ENCODE data around the gene SSX4. TPM values are rescaled to one million over a fixed set of nuclear protein-coding genes. Genes with fewer than 3 reads are reported as not detected.
"Not testable (repeated sequence)": the region's sequence is repeated elsewhere in the genome, so short reads cannot be mapped to it uniquely, and the experiment has no call there.

Gene SSX4, protein sequence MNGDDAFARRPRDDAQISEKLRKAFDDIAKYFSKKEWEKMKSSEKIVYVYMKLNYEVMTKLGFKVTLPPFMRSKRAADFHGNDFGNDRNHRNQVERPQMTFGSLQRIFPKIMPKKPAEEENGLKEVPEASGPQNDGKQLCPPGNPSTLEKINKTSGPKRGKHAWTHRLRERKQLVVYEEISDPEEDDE
- total RNA-seq, result not detected
- polyA plus RNA-seq, result not detected

GRCh38 chrX:48383239-48383638, at the start of gene SSX4:
Gene SSX4, plus strand, starts transcription at chrX:48383539. Its CDS starts 515 bp downstream, at chrX:48384054.
- POLR2A ChIA-PET (ENCODE audit: partially characterized antibody), result not testable (repeated sequence)

GRCh38 chrX:48346059-48346458, 37.3 kb upstream of the SSX4 start:
- H3K9me3 Mint-ChIP-seq; DNase-seq; H3K4me3 ChIP-seq (ENCODE audit: low read length in 2 of 2); H3K27ac ChIP-seq (ENCODE audit: low read depth, low read length); H3K4me1 Mint-ChIP-seq; H3K27ac Mint-ChIP-seq; H3K36me3 ChIP-seq (ENCODE audit: insufficient read depth, low read length); POLR2A ChIA-PET (ENCODE audit: partially characterized antibody); H3K9me3 ChIP-seq (ENCODE audit: control insufficient read depth in 1 of 2, low read length in 2 of 2); H3K4me3 Mint-ChIP-seq; H3K36me3 Mint-ChIP-seq; H3K27me3 Mint-ChIP-seq; CTCF ChIA-PET (ENCODE audit: partially characterized antibody); intact Hi-C loops (cut with micrococcal nuclease); H3K4me1 ChIP-seq (ENCODE audit: insufficient read depth, low read length); H3K27me3 ChIP-seq (ENCODE audit: insufficient read depth, low read length): not testable (repeated sequence)

More at GRCh38 chrX:48383239-48383638, at the start of gene SSX4:
- CTCF ChIA-PET (ENCODE audit: partially characterized antibody); intact Hi-C loops (cut with micrococcal nuclease); H3K27ac ChIP-seq (ENCODE audit: low read depth, low read length); H3K9me3 ChIP-seq (ENCODE audit: control insufficient read depth in 1 of 2, low read length in 2 of 2); DNase-seq; H3K9me3 Mint-ChIP-seq; H3K27me3 Mint-ChIP-seq; H3K27ac Mint-ChIP-seq; H3K36me3 Mint-ChIP-seq; H3K27me3 ChIP-seq (ENCODE audit: insufficient read depth, low read length); H3K4me3 Mint-ChIP-seq; H3K4me1 Mint-ChIP-seq; H3K4me1 ChIP-seq (ENCODE audit: insufficient read depth, low read length); H3K4me3 ChIP-seq (ENCODE audit: low read length in 2 of 2); H3K36me3 ChIP-seq (ENCODE audit: insufficient read depth, low read length): not testable (repeated sequence)

DNA sequence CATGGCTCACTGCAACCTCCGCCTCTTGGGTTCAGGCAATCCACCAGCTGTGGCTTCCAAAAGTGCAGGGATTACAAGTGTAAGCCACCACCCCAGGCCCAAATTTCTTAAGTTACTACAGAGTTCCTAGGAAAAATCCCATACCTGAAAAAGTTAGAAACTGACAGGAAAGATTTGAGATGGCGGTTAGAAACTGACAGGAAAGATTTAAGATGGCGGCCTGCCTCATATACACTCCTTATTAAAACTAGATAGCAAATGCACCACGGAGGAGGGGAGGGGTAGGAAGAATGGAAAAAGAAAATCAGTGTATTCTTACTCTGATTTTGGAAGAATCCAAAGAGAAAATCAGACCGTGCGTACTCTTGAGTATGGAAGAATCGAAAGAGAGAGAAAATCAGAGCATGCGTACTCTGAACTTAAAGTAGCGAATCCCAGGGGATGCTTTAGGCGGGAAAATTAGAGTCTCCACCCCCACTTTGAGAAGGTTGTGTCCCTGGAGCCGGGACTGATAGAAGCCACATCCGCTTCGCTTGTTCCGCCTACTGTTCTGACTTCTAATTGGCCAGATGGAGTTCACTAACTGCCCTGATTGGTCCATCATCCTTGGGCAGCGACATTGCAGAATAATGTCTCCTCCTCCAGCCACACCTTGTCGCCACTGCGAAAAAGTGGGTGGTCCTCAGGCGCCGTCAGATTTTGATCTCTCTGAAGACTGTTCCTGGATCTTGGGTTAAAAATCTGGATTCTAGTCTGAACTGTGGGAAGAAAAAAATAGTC, 26.8 kb upstream of the SSX4 start, which contains the start of gene SSX3:
Gene SSX3, minus strand, starts transcription at position 389 of the 780 bp plus-strand sequence. CDS start 1,454 bp downstream, outside the sequence.
- CTCF ChIA-PET (ENCODE audit: partially characterized antibody); H3K27ac ChIP-seq (ENCODE audit: low read depth, low read length); H3K9me3 ChIP-seq (ENCODE audit: control insufficient read depth in 1 of 2, low read length in 2 of 2): not testable (repeated sequence)

GRCh38 chrX:48357681-48358080, 25.7 kb upstream of the SSX4 start:
- DNase-seq, result no peak
- H3K4me3 Mint-ChIP-seq, result no peak overlapping the region
- POLR2A ChIA-PET (ENCODE audit: partially characterized antibody), result no interaction called here
- peaks cover 0 to 3% (median 0%) of the 10 kb centered on the region in 8 donors for H3K9me3 Mint-ChIP-seq
- peaks cover 0 to 1% of the 10 kb centered on the region in 2 donors for H3K27me3 Mint-ChIP-seq
- Histone ChIP-seq H3K27me3 (ENCODE audit: insufficient read depth, low read length) (no peaks in the 10 kb centered on the region), H3K36me3 (ENCODE audit: insufficient read depth, low read length) (no peaks in the 10 kb centered on the region), H3K9me3 (ENCODE audit: control insufficient read depth in 1 of 2, low read length in 2 of 2) (no peaks in the 10 kb centered on the region), H3K4me3 (ENCODE audit: low read length in 2 of 2) (no peak overlapping the region), H3K27ac (ENCODE audit: low read depth, low read length) (no peak overlapping the region), H3K4me1 (ENCODE audit: insufficient read depth, low read length) (no peaks in the 10 kb centered on the region)
- no peak overlapping the region for H3K27ac Mint-ChIP-seq
- CTCF ChIA-PET (ENCODE audit: partially characterized antibody), result no interaction called here
- no peaks in the 10 kb centered on the region for H3K36me3 Mint-ChIP-seq
- intact Hi-C loops (cut with micrococcal nuclease), result no loop called here
- no peaks in the 10 kb centered on the region for H3K4me1 Mint-ChIP-seq

More for the DNA sequence above, 26.8 kb upstream of the SSX4 start, which contains the start of gene SSX3:
- H3K4me1 ChIP-seq (ENCODE audit: insufficient read depth, low read length); H3K36me3 ChIP-seq (ENCODE audit: insufficient read depth, low read length); H3K36me3 Mint-ChIP-seq; H3K27me3 Mint-ChIP-seq; POLR2A ChIA-PET (ENCODE audit: partially characterized antibody); H3K9me3 Mint-ChIP-seq; DNase-seq; H3K4me1 Mint-ChIP-seq; H3K27ac Mint-ChIP-seq; H3K4me3 ChIP-seq (ENCODE audit: low read length in 2 of 2); H3K27me3 ChIP-seq (ENCODE audit: insufficient read depth, low read length); intact Hi-C loops (cut with micrococcal nuclease); H3K4me3 Mint-ChIP-seq: not testable (repeated sequence)

DNA sequence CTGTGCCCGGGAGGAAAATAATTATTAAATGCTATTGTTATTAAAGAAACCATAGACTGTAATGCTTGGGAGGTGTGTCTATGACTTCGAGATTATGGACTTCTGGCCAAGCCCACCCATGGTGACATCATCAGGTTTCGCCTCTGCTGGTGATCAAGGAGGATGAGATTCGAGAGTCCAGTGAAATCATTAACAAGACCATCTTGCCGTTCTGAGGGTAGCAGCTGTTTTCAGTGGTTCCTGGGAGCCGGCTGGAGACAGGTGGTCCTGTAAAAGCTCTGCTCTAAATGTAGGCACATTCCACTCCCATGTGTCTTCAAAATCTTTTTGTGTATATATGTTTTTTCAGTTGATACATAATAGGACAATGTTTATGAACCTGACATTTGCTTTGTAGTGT, 24.1 kb upstream of the SSX4 start:
- H3K4me3 ChIP-seq (ENCODE audit: low read length in 2 of 2); H3K9me3 Mint-ChIP-seq; H3K4me3 Mint-ChIP-seq; H3K36me3 ChIP-seq (ENCODE audit: insufficient read depth, low read length); H3K4me1 Mint-ChIP-seq; H3K9me3 ChIP-seq (ENCODE audit: control insufficient read depth in 1 of 2, low read length in 2 of 2); DNase-seq; intact Hi-C loops (cut with micrococcal nuclease); CTCF ChIA-PET (ENCODE audit: partially characterized antibody); POLR2A ChIA-PET (ENCODE audit: partially characterized antibody); H3K27me3 Mint-ChIP-seq; H3K4me1 ChIP-seq (ENCODE audit: insufficient read depth, low read length); H3K36me3 Mint-ChIP-seq; H3K27me3 ChIP-seq (ENCODE audit: insufficient read depth, low read length); H3K27ac ChIP-seq (ENCODE audit: low read depth, low read length); H3K27ac Mint-ChIP-seq: not testable (repeated sequence)

DNA sequence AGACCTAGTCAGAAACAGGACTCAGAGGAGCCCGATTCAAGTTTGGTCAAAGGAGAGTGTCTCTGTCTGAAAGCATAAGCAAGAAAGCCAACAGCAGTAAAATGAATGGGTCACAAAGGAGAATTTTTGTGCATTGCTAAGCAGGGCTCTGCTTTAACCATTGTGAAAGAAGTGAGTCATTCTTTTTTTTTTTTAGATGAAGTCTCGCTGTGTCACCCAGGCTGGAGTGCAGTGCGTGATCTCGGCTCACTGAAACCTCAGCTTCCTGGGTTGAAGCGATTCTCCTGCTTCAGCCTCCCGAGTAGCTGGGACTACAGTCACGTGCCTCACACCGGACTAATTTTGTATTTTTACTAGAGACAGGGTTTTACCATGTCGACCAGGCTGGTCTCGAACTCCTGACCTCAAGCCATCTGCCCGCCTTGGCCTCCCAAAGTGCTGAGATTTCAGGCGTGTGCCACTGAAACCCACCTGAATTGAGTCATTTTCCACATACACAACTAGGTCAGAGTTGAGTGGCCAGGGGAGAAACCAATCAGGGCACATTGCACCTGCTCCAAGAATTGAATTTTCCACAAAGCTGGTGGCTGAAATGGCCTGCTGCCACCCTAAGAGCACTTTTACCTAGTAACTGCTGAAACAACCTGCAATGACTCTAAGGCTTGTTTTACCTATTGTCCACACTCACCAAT, 15.5 kb upstream of the SSX4 start:
- H3K27ac ChIP-seq (ENCODE audit: low read depth, low read length); H3K4me3 Mint-ChIP-seq; H3K4me1 Mint-ChIP-seq; intact Hi-C loops (cut with micrococcal nuclease); POLR2A ChIA-PET (ENCODE audit: partially characterized antibody); H3K27ac Mint-ChIP-seq; H3K27me3 Mint-ChIP-seq; H3K36me3 ChIP-seq (ENCODE audit: insufficient read depth, low read length); H3K9me3 Mint-ChIP-seq; H3K36me3 Mint-ChIP-seq; H3K4me3 ChIP-seq (ENCODE audit: low read length in 2 of 2); DNase-seq; H3K9me3 ChIP-seq (ENCODE audit: control insufficient read depth in 1 of 2, low read length in 2 of 2); H3K27me3 ChIP-seq (ENCODE audit: insufficient read depth, low read length); H3K4me1 ChIP-seq (ENCODE audit: insufficient read depth, low read length); CTCF ChIA-PET (ENCODE audit: partially characterized antibody): not testable (repeated sequence)

- POLR2A ChIA-PET (ENCODE audit: partially characterized antibody); H3K27ac Mint-ChIP-seq; H3K4me1 Mint-ChIP-seq; H3K27me3 ChIP-seq (ENCODE audit: insufficient read depth, low read length); H3K9me3 ChIP-seq (ENCODE audit: control insufficient read depth in 1 of 2, low read length in 2 of 2); H3K36me3 ChIP-seq (ENCODE audit: insufficient read depth, low read length); DNase-seq; CTCF ChIA-PET (ENCODE audit: partially characterized antibody); H3K4me1 ChIP-seq (ENCODE audit: insufficient read depth, low read length); H3K4me3 ChIP-seq (ENCODE audit: low read length in 2 of 2); H3K27ac ChIP-seq (ENCODE audit: low read depth, low read length); H3K9me3 Mint-ChIP-seq; H3K27me3 Mint-ChIP-seq; H3K36me3 Mint-ChIP-seq; H3K4me3 Mint-ChIP-seq; intact Hi-C loops (cut with micrococcal nuclease): not testable (repeated sequence)
Observed at GRCh38 chrX:48370408-48370807, 12.9 kb upstream of the SSX4 start.
